ENCODE data around the gene CMTM8.
A peak's percentile ranks its signal among the peaks of the same experiment; 100 is the strongest.

CMTM8 gene

GRCh38 chr3:32229565-32229964, 8.9 kb upstream of the CMTM8 start:
- TF ChIP-seq CTCF (IDR thresholded peaks at IDR 0.05; ENCODE audit: insufficient read depth, missing control alignments): no peak
- DNase-seq (ENCODE audit: insufficient read length, low spot score) (no peak), FAIRE-seq (no peak)

GRCh38 chr3:32236377-32236776, 2.1 kb upstream of the CMTM8 start:
- DNase-seq (ENCODE audit: insufficient read length, low spot score) (no peak), FAIRE-seq (no peak)
- TF ChIP-seq CTCF (IDR thresholded peaks at IDR 0.05; ENCODE audit: insufficient read depth, missing control alignments): no peak

GRCh38 chr3:32237670-32238452, 619 bp upstream of the CMTM8 start:
- DNase-seq (ENCODE audit: insufficient read length, low spot score): no peak
- no peak for FAIRE-seq
- no peak for TF ChIP-seq CTCF (IDR thresholded peaks at IDR 0.05; ENCODE audit: insufficient read depth, missing control alignments)

GRCh38 chr3:32239307-32240158, 1.1 kb downstream of the CMTM8 start:
- no peak for DNase-seq (ENCODE audit: insufficient read length, low spot score)
- FAIRE-seq: no peak
- no peak for TF ChIP-seq CTCF (IDR thresholded peaks at IDR 0.05; ENCODE audit: insufficient read depth, missing control alignments)

- peak; percentile 25 for TF ChIP-seq CTCF (IDR thresholded peaks at IDR 0.05; ENCODE audit: insufficient read depth, missing control alignments)
- FAIRE-seq: no peak
- no peak for DNase-seq (ENCODE audit: insufficient read length, low spot score)
Measured at GRCh38 chr3:32240159-32240545, 1.7 kb downstream of the CMTM8 start.

- DNase-seq (ENCODE audit: insufficient read length, low spot score) (no peak), FAIRE-seq (no peak)
- no peak for TF ChIP-seq CTCF (IDR thresholded peaks at IDR 0.05; ENCODE audit: insufficient read depth, missing control alignments)
Measured at GRCh38 chr3:32241100-32241499, 2.6 kb downstream of the CMTM8 start.

GRCh38 chr3:32243519-32243918, 5.0 kb downstream of the CMTM8 start:
- no peak for TF ChIP-seq CTCF (IDR thresholded peaks at IDR 0.05; ENCODE audit: insufficient read depth, missing control alignments)
- no peak for FAIRE-seq
- no peak for DNase-seq (ENCODE audit: insufficient read length, low spot score)

Data from D721Med (cell line).